Hepatocyte (in vitro differentiated cells): ENCODE results near the gene GPRC5A. TPM values are rescaled to one million over a fixed set of nuclear protein-coding genes. Genes with fewer than 3 reads are reported as not detected.

ENCODE experiments used
- DNase-seq: peaks from one replicate; pipeline ENCODE4 v3.0.0-alpha.2; 2016; ENCODE audit warnings: low spot score
- H2AFZ ChIP-seq: fragments of 200-600 bp; sonication (generic); 2 replicates; pipeline ENCODE4 v1.6.0; 2016; ENCODE audit warnings: antibody characterized with exemption, mild to moderate bottlenecking
- H3K27ac ChIP-seq: fragments of 200-600 bp; sonication (generic); 2 replicates; pipeline ENCODE4 v1.5.1; 2016; ENCODE audit warnings: mild to moderate bottlenecking
- H3K27me3 ChIP-seq: fragments of 200-600 bp; sonication (generic); 2 replicates; pipeline ENCODE4 v1.6.1; 2016
- H3K36me3 ChIP-seq: fragments of 200-600 bp; sonication (generic); replicated peaks from 2 replicates; pipeline ENCODE4 v1.5.1; 2016; ENCODE audit warnings: low read depth; ENCODE audit not compliant: insufficient read depth
- H3K4me1 ChIP-seq: fragments of 200-600 bp; sonication (generic); 2 replicates; pipeline ENCODE4 v1.5.1; 2016; ENCODE audit warnings: mild to moderate bottlenecking, moderate library complexity; ENCODE audit not compliant: insufficient read depth
- H3K4me2 ChIP-seq: fragments of 200-600 bp; sonication (generic); 2 replicates; pipeline ENCODE4 v1.6.0; 2016
- H3K4me3 ChIP-seq: fragments of 200-600 bp; sonication (generic); 2 replicates; pipeline ENCODE4 v1.5.1; 2016; ENCODE audit warnings: mild to moderate bottlenecking
- H3K79me2 ChIP-seq: fragments of 200-600 bp; sonication (generic); 2 replicates; pipeline ENCODE4 v1.6.0; 2017; ENCODE audit warnings: mild to moderate bottlenecking
- H3K9me2 ChIP-seq: fragments of 200-600 bp; sonication (generic); replicated peaks from 2 replicates; pipeline ENCODE4 v1.6.0; 2017; ENCODE audit warnings: mild to moderate bottlenecking; ENCODE audit not compliant: insufficient read depth
- H3K9me3 ChIP-seq: fragments of 200-600 bp; sonication (generic); 2 replicates; pipeline ENCODE4 v1.5.1; 2016; ENCODE audit warnings: low read depth, mild to moderate bottlenecking
- H4K20me1 ChIP-seq: fragments of 200-600 bp; sonication (generic); 2 replicates; pipeline ENCODE4 v1.6.0; 2016; ENCODE audit warnings: mild to moderate bottlenecking; ENCODE audit not compliant: insufficient read depth, poor library complexity, severe bottlenecking
- CTCF ChIP-seq: fragments of 200-600 bp; sonication (generic); IDR thresholded peaks from 2 replicates; pipeline ENCODE4 v1.5.1; 2016; ENCODE audit warnings: antibody characterized with exemption, mild to moderate bottlenecking; ENCODE audit not compliant: poor library complexity
- EZH2 ChIP-seq: fragments of 200-600 bp; sonication (generic); IDR thresholded peaks from 2 replicates; pipeline ENCODE4 v1.6.1; 2016; ENCODE audit warnings: antibody characterized with exemption, mild to moderate bottlenecking, borderline replicate concordance
- EZH2phosphoT487 ChIP-seq: fragments of 200-600 bp; sonication (generic); IDR thresholded peaks from one replicate; pipeline ENCODE4 v1.6.1; 2018; ENCODE audit warnings: antibody characterized with exemption, mild to moderate bottlenecking, low read depth, moderate library complexity; ENCODE audit not compliant: unreplicated experiment, severe bottlenecking
- WGBS: methylation state at CpG from one replicate; pipeline ENCODE4 v1.1.6; 2016; ENCODE audit warnings: low lambda C conversion rate; ENCODE audit errors: missing lambda C conversion rate; 5-methylcytosine and 5-hydroxymethylcytosine counted together
- polyA plus RNA-seq: library from polyadenylated mRNA; unstranded; fragments of >200 nt; fragmentation: Nextera tagmentation; extraction: Ambion mirVana; gene quantifications from 2 replicates; pipeline ENCODE4 v1.2.1, GENCODE V29; 2016
- total RNA-seq: library from RNA; depleted of rRNA; stranded (reverse); fragments of >200 nt; gene quantifications from 2 replicates; pipeline ENCODE4 v1.2.3, GENCODE V29; 2014

Gene GPRC5A
- total and polyA plus RNA-seq, 2 experiments from 2014 or later = 60.2 to 80.4 TPM

GRCh38 chr12:12896260-12896659 lies 4.9 kb downstream of the GPRC5A start:
- DNase-seq = no peak
- TF ChIP-seq EZH2 (no peak), CTCF (no peak), EZH2phosphoT487 (no peak)
- H3K36me3 ChIP-seq = no peaks in the 10 kb centered on the region
- H3K27ac ChIP-seq = no peak overlapping the region
- 67% methylated on average over 2 of the region's 2 CpGs for WGBS
- H4K20me1 ChIP-seq = no peaks in the 10 kb centered on the region
- H3K9me3 ChIP-seq = no peaks in the 10 kb centered on the region
- H3K9me2 ChIP-seq = no peaks in the 10 kb centered on the region
- peaks cover 10% of the 10 kb centered on the region for H3K4me1 ChIP-seq
- H3K4me3 ChIP-seq = no peak overlapping the region
- peaks cover 35% of the 10 kb centered on the region for H3K79me2 ChIP-seq
- no peak overlapping the region for H3K4me2 ChIP-seq
- H2AFZ ChIP-seq = no peak overlapping the region
- H3K27me3 ChIP-seq = no peaks in the 10 kb centered on the region

GRCh38 chr12:12897302-12897701 lies 5.9 kb downstream of the GPRC5A start:
- H3K36me3 ChIP-seq = no peaks in the 10 kb centered on the region
- H3K79me2 ChIP-seq = peaks cover 35% of the 10 kb centered on the region
- no peaks in the 10 kb centered on the region for H4K20me1 ChIP-seq
- TF ChIP-seq EZH2 (no peak), EZH2phosphoT487 (no peak), CTCF (no peak)
- H3K9me2 ChIP-seq = no peaks in the 10 kb centered on the region
- H3K4me3 ChIP-seq = no peak overlapping the region
- no peak for DNase-seq
- no peaks in the 10 kb centered on the region for H3K9me3 ChIP-seq
- no peaks in the 10 kb centered on the region for H3K27me3 ChIP-seq
- H3K4me2 ChIP-seq = no peak overlapping the region
- H3K4me1 ChIP-seq = peaks cover 11% of the 10 kb centered on the region
- H3K27ac ChIP-seq = no peak overlapping the region
- 89% methylated on average over 6 of the region's 6 CpGs for WGBS
- H2AFZ ChIP-seq = no peak overlapping the region

- WGBS = 90% methylated on average over 9 of the region's 9 CpGs
- Histone ChIP-seq H3K9me2 (no peaks in the 10 kb centered on the region), H3K4me3 (no peak overlapping the region), H4K20me1 (no peaks in the 10 kb centered on the region), H3K79me2 (peaks cover 35% of the 10 kb centered on the region), H3K27ac (no peak overlapping the region), H3K4me1 (peaks cover 11% of the 10 kb centered on the region), H3K36me3 (no peaks in the 10 kb centered on the region), H3K9me3 (no peaks in the 10 kb centered on the region), H3K4me2 (no peak overlapping the region), H2AFZ (no peak overlapping the region), H3K27me3 (no peaks in the 10 kb centered on the region)
- DNase-seq = no peak
- TF ChIP-seq EZH2phosphoT487 (no peak), CTCF (no peak), EZH2 (no peak)
Measured at GRCh38 chr12:12898136-12898717, 6.9 kb downstream of the GPRC5A start.
